OCI-LY7 (cell line): ENCODE results near the gene OLIG3.

Experiments
- EZH2phosphoT487 ChIP-seq: fragments of 200-600 bp; sonication (generic); IDR thresholded peaks from 2 replicates; pipeline ENCODE4 v1.6.1; 2018; ENCODE audit warnings: low read depth, borderline replicate concordance, mild to moderate bottlenecking, mixed run types, antibody characterized with exemption, low read length, moderate library complexity, mixed read lengths
- TF ChIP-seq, protein P1 (sequence below): fragments of 200-600 bp; sonication (generic); conservative IDR thresholded peaks from 2 replicates; pipeline ENCODE4 v1.5.1; 2014; ENCODE audit warnings: mild to moderate bottlenecking, antibody characterized with exemption, low read length, moderate library complexity, mixed read lengths

DNA sequence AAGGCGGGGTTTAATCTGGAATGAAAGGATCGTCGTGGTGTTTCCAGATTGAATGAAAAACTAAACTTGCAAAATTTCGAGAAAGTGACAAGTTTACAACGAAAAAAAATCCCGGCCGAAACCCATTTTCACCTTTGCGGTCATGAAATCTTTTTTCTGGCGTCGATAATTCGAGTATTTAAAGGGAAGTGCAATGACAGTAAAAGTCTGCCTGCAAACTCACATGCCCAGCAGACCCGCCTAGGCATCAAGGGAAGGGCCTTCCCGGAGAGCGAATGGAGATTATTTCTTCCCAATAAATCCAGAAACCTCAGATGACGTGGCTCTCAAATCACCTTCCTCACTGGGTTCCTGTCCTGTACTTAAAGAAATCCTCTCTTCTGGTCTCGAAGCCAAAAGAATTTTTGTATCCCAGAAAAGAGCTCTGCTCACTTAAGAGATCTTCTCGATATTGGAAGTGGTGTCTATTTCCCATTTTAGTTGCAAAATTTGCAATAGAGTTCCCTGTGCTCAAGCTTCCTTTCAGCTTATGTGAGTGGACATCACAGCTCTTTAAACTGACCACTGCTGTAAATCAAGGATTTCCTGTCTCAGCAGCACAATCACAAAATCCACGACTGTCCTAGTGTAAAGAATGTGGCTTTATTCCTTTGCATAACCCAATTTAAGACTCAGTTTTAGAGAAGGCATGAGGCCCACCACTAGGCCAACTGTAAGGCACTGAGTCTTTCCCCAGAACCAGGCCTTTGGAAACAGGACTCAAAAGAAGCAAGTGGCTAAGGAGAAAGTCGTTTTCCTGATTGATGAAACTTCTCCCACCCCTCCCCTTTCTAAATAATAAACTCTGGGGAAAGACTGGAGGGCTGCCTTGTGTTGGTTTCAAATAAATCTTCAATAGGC, 3.9 kb downstream of the OLIG3 start:
- TF ChIP-seq, protein P1, sequence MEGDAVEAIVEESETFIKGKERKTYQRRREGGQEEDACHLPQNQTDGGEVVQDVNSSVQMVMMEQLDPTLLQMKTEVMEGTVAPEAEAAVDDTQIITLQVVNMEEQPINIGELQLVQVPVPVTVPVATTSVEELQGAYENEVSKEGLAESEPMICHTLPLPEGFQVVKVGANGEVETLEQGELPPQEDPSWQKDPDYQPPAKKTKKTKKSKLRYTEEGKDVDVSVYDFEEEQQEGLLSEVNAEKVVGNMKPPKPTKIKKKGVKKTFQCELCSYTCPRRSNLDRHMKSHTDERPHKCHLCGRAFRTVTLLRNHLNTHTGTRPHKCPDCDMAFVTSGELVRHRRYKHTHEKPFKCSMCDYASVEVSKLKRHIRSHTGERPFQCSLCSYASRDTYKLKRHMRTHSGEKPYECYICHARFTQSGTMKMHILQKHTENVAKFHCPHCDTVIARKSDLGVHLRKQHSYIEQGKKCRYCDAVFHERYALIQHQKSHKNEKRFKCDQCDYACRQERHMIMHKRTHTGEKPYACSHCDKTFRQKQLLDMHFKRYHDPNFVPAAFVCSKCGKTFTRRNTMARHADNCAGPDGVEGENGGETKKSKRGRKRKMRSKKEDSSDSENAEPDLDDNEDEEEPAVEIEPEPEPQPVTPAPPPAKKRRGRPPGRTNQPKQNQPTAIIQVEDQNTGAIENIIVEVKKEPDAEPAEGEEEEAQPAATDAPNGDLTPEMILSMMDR, result no peak
- TF ChIP-seq EZH2phosphoT487, result no peak
